GM03348 (cell line): ENCODE results near the gene STRA8.

ENCODE experiments used
- DNase-seq: peaks from one replicate; pipeline ENCODE4 v3.0.0; 2012; ENCODE audit warnings: low spot score

Gene STRA8

DNA sequence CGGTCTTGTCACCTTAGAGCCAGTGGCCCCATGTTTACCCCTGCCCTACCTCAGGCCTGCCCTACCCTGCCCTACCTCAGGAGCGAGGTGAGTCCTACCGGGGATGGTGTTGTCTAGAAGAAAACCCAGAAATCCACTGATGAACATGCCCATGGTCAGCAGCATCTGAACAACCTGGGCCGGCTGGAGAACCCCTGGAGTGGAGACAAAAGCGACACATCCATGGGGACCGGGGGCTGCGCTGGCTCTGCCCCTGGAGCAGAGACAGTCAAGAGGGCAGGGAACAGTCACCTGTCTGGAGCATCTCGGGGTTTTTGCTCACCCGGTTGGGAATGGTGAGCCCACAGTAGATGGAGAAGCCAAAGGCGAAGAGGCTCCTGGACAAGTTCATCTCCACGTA, 36.3 kb downstream of the STRA8 start:
- no peak for DNase-seq

DNA sequence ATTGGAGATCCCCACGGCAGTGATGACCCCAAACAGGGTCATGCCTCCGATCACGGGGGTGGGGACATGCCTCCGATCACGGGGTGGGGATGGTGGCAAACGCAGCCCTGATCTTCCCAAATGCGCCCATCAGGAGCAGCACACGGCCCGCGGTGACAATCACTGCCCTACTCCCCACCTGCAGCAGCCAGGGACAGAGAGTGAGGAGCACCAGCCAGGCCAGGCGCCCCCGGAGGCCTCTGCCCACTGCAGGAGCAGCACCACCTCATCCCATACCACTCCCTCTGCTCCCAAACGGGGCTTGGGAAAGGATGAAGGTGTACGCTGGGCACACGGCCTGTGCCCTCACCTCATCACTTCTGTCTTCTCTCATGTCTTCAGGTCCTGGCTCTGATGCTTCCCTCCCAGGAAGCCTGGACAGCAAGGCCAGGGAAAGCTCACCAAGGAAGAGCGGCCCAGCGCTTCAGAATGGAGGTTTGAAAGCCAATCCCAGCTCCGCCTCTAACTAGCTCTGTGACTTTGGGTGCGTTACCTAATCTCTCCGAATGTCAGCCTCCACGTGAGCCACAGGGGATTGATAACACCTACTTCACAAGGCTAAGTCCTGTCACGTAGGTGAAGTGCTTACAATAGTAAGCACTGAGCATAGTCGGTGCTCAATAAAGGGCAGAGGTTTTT, 37.1 kb downstream of the STRA8 start:
- no peak for DNase-seq

GRCh38 chr7:135271255-135271615, 37.6 kb downstream of the STRA8 start:
- DNase-seq: no peak

GRCh38 chr7:135272303-135272702, 38.7 kb downstream of the STRA8 start:
- no peak for DNase-seq

DNA sequence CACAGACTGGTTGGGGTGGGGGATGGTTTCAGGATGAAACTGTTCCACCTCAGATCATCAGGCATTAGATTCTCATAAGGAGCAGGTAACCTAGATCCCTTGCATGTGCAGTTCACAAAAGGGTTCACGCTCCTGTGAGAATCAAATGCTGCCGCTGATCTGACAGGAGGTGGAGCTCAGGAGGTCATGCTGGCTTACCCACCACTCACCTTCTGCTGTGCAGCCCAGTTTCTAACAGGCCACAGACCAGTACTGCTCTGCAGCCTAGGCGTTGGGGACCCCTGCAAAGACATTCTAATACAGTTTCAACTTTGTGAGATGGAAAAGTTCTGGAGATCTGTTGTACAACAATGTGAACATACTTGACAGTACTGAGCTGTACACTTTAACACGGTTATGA, 39.9 kb downstream of the STRA8 start:
- DNase-seq: no peak

DNA sequence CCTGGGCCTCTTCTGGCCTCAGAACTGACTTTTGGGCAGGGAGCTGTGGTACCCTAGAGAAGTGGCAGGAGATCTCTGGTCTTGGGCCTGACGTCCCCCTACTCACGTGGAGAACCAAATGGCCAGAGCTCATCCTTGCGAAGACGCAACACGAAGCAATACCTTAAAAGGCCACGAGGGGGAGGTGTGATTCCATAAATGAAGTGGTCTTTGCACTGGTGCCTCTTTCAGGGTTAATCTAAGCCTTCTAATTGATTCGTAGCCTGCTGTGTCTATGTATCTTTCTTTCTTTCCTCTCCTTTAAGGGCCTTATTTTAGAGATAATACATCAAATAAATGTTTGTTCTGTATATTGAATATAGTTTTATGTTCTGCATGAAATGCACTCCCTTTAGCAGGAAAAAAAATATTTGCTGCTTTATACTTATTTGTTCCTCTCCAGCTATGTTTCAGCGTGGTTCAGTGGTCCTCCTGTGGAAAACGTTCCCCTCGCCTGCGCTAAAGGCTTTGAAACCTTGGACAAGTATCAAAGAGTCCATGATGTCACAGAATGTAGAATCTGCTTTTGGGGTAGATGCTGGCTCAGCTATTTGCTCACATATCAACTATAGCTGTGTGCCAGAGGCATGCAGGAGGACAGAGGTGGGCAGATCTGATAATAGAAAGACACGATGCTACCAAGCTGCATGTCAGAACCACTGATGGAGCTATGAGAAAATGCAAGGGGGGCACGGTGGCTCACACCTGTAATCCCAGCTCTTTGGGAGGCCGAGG, 41.0 kb downstream of the STRA8 start:
- DNase-seq: peak; percentile 78

DNA sequence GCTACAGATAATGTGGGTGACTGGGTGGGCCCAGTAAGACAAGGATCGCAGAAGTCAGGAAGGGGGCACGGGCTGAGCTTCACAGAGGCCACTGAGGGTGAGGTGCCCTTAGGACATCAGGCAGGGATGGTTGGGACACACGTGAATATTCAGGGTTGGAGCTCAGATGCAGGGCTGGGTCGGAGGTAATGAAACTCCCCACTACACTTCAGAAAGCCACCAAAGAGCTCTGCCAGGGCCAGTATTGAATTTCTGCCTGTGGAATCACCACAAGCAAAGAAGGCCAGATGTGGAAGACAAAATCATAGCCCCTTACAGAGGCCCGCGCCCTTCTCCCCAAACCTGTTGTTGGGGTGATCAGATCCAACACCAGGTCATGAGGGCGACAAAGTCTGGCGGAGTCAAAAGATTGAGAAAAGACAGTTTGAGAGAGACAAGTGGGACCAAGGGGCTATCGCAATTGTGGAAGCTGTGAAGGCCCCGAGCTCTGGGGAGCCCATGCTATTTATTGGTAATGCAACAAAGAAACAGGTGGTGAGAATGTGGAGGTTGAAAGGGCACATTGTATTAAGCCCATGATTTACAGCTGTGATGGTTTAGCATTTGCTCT, 42.4 kb downstream of the STRA8 start:
- no peak for DNase-seq

- no peak for DNase-seq
These were observed 43.5 kb downstream of the STRA8 start for GRCh38 chr7:135277161-135277560.

DNA sequence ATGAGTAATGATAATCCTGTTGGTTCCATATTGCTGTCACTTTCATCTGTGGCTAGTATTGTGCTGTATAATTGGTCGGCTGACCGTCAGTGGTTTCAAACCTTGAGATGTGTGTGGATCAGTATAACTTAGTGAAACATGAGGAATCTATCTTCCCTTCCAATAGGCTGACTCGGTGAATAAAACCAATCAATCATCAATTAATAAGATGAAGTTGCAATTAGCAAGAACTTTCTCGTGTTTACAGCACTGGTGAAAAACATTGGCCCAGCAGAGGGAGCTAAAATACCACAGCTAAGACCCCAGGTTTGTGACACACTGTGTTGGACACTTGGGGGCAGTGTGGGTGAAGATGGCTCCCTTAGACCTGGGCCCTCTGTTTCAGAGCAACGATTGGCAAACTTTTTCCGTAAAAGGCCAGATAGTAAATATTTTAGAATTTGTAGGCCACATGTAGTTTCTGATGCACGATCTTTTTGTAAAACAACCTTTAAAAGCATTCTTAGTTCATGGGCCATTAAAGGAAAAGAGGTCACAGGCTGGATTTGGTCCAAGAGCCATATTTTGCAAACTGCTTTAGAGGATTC, 47.8 kb downstream of the STRA8 start:
- peak; percentile 89 for DNase-seq

- no peak for DNase-seq
These were observed 49.1 kb downstream of the STRA8 start for GRCh38 chr7:135282561-135283254.

DNA sequence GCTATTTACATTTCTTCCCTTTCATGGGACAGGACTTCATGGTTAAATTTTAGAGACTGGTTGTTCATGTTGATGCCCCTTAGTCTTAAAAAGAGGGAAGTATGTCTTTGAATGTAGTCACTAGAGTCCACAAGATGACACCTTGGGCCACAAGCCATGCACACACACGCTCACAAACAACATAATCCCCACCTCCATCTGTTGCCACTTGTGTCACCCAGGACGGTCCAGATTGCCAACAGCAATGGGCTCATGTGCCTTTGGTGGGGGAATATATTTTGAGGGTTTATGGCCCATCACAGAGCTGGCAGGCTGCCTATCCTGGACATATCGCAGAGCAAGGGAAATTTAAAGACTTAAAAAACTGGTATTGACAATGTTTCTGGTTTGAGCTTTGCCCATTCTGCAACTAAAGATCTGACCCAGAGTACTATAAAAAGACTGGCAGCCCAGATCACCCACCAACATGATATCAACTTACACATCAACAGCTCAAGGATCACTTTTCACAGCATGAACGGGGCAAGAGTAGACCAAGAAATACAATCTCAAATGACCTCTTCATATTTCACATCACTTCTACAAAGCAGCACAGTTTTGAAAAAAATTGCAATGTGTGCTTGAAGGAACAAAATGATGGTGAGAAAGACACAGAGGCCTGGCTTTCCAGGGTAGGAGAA, 50.5 kb downstream of the STRA8 start:
- no peak for DNase-seq

- no peak for DNase-seq
These were observed 52.1 kb downstream of the STRA8 start for GRCh38 chr7:135285547-135286233.

- DNase-seq: no peak
These were observed 53.2 kb downstream of the STRA8 start for GRCh38 chr7:135286876-135287275.

DNA sequence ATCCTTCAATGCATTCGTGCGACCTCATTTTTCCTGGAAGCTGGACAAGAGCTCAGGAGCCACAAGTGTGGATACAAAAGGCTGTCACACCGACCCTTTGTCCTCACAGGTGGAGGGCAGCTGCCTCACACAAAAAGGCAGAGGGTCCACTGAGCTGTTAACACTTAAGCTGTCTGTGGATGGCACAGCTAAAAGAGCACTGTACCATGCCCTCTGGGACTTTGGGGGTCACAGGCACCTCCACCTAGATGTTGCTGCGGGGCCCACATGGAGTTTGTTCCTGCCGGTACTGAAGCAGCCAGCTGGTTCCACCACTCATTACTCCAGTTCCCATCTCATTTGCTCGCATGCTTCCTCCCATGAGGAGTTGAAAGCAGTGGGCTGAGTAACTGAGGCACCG, 57.0 kb downstream of the STRA8 start:
- no peak for DNase-seq

- DNase-seq: no peak
These were observed 58.2 kb downstream of the STRA8 start for GRCh38 chr7:135291809-135292253.

- DNase-seq: no peak
These were observed 65.6 kb downstream of the STRA8 start for GRCh38 chr7:135299235-135299634.

DNA sequence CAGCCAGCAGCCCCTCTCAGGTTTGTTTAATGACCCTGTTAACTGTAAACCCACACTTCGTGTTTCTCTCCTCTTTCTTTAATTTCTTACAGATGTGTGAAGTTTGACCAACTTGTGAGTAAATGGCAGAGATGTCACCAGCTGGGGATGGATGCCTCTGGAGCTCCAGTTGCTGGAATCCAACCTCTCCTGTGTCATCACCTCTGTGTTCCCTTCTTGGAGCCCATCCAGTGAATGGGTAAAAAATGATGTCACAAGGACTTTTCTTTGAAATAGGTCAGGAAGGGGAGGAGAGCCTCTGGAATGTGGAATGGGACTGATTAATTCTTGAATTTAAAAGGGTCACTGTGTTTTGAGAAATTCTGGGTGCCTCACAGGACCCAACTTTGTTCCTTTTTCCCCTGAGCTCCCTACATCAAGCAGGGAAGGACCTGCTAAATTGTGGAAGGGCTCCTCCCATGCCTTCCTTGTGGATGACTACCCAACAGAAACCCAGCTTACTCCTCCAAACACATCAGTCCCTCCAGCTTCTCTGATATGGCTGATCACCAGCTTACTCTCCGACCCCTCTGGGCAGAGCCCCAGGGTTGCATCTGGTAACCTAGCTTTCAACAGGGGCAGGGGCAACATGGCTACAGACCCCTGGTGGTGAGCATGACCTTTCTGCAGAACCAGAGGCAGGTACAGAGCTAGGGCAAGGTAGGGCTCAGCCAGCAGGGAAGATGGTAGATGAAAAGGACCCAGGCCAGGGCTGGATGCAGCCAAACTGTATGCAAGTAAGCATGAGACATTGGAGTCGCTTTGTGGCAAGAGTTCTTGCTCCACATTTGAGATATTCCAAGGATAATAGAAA, 67.5 kb downstream of the STRA8 start:
- DNase-seq: peak; percentile 27
